HepG2 (cell line): ENCODE measurements around the gene TFEB. TPM values are rescaled to one million over a fixed set of nuclear protein-coding genes. Genes with fewer than 3 reads are reported as not detected.
A peak's percentile ranks its signal among the peaks of the same experiment; 100 is the strongest.

Experiments
- EED ChIP-seq: sonication (generic); formaldehyde crosslinking; IDR thresholded peaks from 2 replicates; pipeline ENCODE4 v1.5.0; 2020; ENCODE audit warnings: mild to moderate bottlenecking, missing genetic modification reagents
- FOXC1 ChIP-seq: sonication (generic); formaldehyde crosslinking; IDR thresholded peaks from 2 replicates; pipeline ENCODE4 v1.8.0; 2022; ENCODE audit warnings: mild to moderate bottlenecking, missing genetic modification reagents, borderline replicate concordance
- HNF1A ChIP-seq, 2 experiments: sonication (generic) in 1 of 2; formaldehyde crosslinking in 1 of 2; IDR thresholded peaks; 2 replicates each; pipeline versions ENCODE4 v1.4.0 to v1.6.1; 2016 to 2020; ENCODE audit warnings: borderline replicate concordance in 1 of 2, low read depth in 1 of 2, mild to moderate bottlenecking in 1 of 2, missing genetic modification reagents in 1 of 2
- JARID2 ChIP-seq: sonication (generic); formaldehyde crosslinking; IDR thresholded peaks from 2 replicates; pipeline ENCODE4 v1.8.1; 2023; ENCODE audit warnings: missing genetic modification reagents, inconsistent platforms; ENCODE audit not compliant: insufficient replicate concordance
- MTF1 ChIP-seq: sonication (generic); formaldehyde crosslinking; IDR thresholded peaks from 2 replicates; pipeline ENCODE4 v1.5.0; 2020; ENCODE audit warnings: missing genetic modification reagents
- ZKSCAN1 ChIP-seq: fragments of 150-350 bp; IDR thresholded peaks from 2 replicates; pipeline ENCODE4 v1.6.1; 2014; ENCODE audit warnings: low read length
- ZNF256 ChIP-seq: sonication (generic); formaldehyde crosslinking; conservative IDR thresholded peaks from 2 replicates; pipeline ENCODE4 v1.4.0; 2020; ENCODE audit warnings: missing genetic modification reagents
- ZNF549 ChIP-seq: sonication (generic); formaldehyde crosslinking; IDR thresholded peaks from 2 replicates; pipeline ENCODE4 v1.5.0; 2020; ENCODE audit warnings: missing genetic modification reagents
- ZNF652 ChIP-seq: IDR thresholded peaks from 2 replicates; pipeline ENCODE4 v1.6.1; 2016; ENCODE audit warnings: low read depth, borderline replicate concordance
- ZNF800 ChIP-seq: sonication (generic); formaldehyde crosslinking; IDR thresholded peaks from 2 replicates; pipeline ENCODE4 v1.4.0; 2020; ENCODE audit warnings: missing genetic modification reagents
- polyA plus RNA-seq, 8 experiments: library from polyadenylated mRNA; depleted of rRNA in 3 of 8; stranded (reverse) in 7 of 8; unstranded in 1 of 8; fragments of >200 nt; fragmentation: Illumina TruSeq in 4 of 8; extraction: Trizol in 4 of 8; gene quantifications; 2 replicates each; pipeline versions ENCODE4 v1.2.1 to v1.2.3, GENCODE V29; 2011 to 2016; ENCODE audit warnings: low read depth in 4 of 8, missing spikeins in 1 of 8, mixed read lengths in 1 of 8; ENCODE audit not compliant: insufficient read depth in 1 of 8
- total RNA-seq, 5 experiments: library from RNA; depleted of rRNA; stranded (reverse); fragments of >200 nt; fragmentation: Illumina TruSeq; extraction: Trizol; gene quantifications; 2 replicates each; pipeline ENCODE4 v1.2.3, GENCODE V29; 2016; ENCODE audit warnings: low read depth in 1 of 5
- TF ChIP-seq, protein P1 (sequence below): sonication (generic); formaldehyde crosslinking; IDR thresholded peaks from 2 replicates; pipeline ENCODE4 v1.4.0; 2020; ENCODE audit warnings: mild to moderate bottlenecking, missing genetic modification reagents, borderline replicate concordance
- TF ChIP-seq, protein P2 (sequence below): fragments of 450-650 bp; IDR thresholded peaks from 2 replicates; pipeline ENCODE4 v1.6.1; 2017
- TF ChIP-seq, protein P3 (sequence below): sonication (generic); formaldehyde crosslinking; IDR thresholded peaks from 2 replicates; pipeline ENCODE4 v1.5.0; 2020; ENCODE audit warnings: mild to moderate bottlenecking, missing genetic modification reagents, moderate library complexity

TFEB gene
- total and polyA plus RNA-seq, 2 of the 13 experiments (the other 11 are each of a cell fraction or from before 2014, with no cell fraction given): 13.3 to 18.7 TPM

GRCh38 chr6:41733707-41734665 is 1.4 kb downstream of the TFEB start (continued):
- TF ChIP-seq HNF1A (IDR thresholded peaks at IDR 0.05; ENCODE audit: low read depth) (no peak), HNF1A (CRISPR knock-in tag; IDR thresholded peaks at IDR 0.05; ENCODE audit: borderline replicate concordance) (no peak; the same call in 1 of the 2 replicates), ZNF256 (CRISPR knock-in tag) (no peak), ZKSCAN1 (no peak), FOXC1 (no peak), ZNF800 (CRISPR knock-in tag) (peak; percentile 82), JARID2 (CRISPR knock-in tag) (no peak), ZNF549 (CRISPR knock-in tag) (no peak), ZNF652 (CRISPR knock-in tag) (no peak), EED (CRISPR knock-in tag) (peak; percentile 56; the same call in 1 of the 2 replicates), MTF1 (CRISPR knock-in tag) (no peak)
- TF ChIP-seq, protein P1, sequence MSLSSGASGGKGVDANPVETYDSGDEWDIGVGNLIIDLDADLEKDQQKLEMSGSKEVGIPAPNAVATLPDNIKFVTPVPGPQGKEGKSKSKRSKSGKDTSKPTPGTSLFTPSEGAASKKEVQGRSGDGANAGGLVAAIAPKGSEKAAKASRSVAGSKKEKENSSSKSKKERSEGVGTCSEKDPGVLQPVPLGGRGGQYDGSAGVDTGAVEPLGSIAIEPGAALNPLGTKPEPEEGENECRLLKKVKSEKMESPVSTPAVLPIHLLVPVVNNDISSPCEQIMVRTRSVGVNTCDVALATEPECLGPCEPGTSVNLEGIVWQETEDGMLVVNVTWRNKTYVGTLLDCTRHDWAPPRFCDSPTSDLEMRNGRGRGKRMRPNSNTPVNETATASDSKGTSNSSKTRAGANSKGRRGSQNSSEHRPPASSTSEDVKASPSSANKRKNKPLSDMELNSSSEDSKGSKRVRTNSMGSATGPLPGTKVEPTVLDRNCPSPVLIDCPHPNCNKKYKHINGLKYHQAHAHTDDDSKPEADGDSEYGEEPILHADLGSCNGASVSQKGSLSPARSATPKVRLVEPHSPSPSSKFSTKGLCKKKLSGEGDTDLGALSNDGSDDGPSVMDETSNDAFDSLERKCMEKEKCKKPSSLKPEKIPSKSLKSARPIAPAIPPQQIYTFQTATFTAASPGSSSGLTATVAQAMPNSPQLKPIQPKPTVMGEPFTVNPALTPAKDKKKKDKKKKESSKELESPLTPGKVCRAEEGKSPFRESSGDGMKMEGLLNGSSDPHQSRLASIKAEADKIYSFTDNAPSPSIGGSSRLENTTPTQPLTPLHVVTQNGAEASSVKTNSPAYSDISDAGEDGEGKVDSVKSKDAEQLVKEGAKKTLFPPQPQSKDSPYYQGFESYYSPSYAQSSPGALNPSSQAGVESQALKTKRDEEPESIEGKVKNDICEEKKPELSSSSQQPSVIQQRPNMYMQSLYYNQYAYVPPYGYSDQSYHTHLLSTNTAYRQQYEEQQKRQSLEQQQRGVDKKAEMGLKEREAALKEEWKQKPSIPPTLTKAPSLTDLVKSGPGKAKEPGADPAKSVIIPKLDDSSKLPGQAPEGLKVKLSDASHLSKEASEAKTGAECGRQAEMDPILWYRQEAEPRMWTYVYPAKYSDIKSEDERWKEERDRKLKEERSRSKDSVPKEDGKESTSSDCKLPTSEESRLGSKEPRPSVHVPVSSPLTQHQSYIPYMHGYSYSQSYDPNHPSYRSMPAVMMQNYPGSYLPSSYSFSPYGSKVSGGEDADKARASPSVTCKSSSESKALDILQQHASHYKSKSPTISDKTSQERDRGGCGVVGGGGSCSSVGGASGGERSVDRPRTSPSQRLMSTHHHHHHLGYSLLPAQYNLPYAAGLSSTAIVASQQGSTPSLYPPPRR: no peak
- TF ChIP-seq, protein P2, sequence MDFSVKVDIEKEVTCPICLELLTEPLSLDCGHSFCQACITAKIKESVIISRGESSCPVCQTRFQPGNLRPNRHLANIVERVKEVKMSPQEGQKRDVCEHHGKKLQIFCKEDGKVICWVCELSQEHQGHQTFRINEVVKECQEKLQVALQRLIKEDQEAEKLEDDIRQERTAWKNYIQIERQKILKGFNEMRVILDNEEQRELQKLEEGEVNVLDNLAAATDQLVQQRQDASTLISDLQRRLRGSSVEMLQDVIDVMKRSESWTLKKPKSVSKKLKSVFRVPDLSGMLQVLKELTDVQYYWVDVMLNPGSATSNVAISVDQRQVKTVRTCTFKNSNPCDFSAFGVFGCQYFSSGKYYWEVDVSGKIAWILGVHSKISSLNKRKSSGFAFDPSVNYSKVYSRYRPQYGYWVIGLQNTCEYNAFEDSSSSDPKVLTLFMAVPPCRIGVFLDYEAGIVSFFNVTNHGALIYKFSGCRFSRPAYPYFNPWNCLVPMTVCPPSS: no peak
- TF ChIP-seq, protein P3, sequence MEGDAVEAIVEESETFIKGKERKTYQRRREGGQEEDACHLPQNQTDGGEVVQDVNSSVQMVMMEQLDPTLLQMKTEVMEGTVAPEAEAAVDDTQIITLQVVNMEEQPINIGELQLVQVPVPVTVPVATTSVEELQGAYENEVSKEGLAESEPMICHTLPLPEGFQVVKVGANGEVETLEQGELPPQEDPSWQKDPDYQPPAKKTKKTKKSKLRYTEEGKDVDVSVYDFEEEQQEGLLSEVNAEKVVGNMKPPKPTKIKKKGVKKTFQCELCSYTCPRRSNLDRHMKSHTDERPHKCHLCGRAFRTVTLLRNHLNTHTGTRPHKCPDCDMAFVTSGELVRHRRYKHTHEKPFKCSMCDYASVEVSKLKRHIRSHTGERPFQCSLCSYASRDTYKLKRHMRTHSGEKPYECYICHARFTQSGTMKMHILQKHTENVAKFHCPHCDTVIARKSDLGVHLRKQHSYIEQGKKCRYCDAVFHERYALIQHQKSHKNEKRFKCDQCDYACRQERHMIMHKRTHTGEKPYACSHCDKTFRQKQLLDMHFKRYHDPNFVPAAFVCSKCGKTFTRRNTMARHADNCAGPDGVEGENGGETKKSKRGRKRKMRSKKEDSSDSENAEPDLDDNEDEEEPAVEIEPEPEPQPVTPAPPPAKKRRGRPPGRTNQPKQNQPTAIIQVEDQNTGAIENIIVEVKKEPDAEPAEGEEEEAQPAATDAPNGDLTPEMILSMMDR (CRISPR knock-in tag): peak; percentile 19; the same call in 1 of the 2 replicates
